DND-41 (cell line): Measurements from ENCODE around the gene ST8SIA6.

Experiments used
- EZH2 ChIP-seq: IDR thresholded peaks from 3 replicates; pipeline ENCODE4 v1.6.1; 2012; ENCODE audit warnings: borderline replicate concordance, low read depth, mild to moderate bottlenecking, moderate library complexity, low read length, inconsistent platforms; ENCODE audit not compliant: severe bottlenecking
- TF ChIP-seq, protein P1 (sequence below): IDR thresholded peaks from 2 replicates; pipeline ENCODE4 v1.5.1; 2012; ENCODE audit warnings: borderline replicate concordance, low read length, moderate library complexity, mild to moderate bottlenecking; ENCODE audit not compliant: poor library complexity, severe bottlenecking; ENCODE audit errors: extremely low read depth

GRCh38 chr10:17352583-17352982, 101.8 kb downstream of the ST8SIA6 start:
- TF ChIP-seq, protein P1, sequence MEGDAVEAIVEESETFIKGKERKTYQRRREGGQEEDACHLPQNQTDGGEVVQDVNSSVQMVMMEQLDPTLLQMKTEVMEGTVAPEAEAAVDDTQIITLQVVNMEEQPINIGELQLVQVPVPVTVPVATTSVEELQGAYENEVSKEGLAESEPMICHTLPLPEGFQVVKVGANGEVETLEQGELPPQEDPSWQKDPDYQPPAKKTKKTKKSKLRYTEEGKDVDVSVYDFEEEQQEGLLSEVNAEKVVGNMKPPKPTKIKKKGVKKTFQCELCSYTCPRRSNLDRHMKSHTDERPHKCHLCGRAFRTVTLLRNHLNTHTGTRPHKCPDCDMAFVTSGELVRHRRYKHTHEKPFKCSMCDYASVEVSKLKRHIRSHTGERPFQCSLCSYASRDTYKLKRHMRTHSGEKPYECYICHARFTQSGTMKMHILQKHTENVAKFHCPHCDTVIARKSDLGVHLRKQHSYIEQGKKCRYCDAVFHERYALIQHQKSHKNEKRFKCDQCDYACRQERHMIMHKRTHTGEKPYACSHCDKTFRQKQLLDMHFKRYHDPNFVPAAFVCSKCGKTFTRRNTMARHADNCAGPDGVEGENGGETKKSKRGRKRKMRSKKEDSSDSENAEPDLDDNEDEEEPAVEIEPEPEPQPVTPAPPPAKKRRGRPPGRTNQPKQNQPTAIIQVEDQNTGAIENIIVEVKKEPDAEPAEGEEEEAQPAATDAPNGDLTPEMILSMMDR, result no peak
- TF ChIP-seq EZH2, result no peak
